Fibroblast of mammary gland (primary cell): ENCODE results near the gene HRG.
"Not testable (repeated sequence)": the region's sequence is repeated elsewhere in the genome, so short reads cannot be mapped to it uniquely, and the experiment has no call there.

Source experiments
- DNase-seq: peaks from one replicate; pipeline ENCODE4 v3.0.0-alpha.2; 2010; ENCODE audit warnings: low read depth
- H3K4me3 ChIP-seq: 2 replicates; pipeline ENCODE4 v1.5.1; 2011; ENCODE audit warnings: low read depth, mild to moderate bottlenecking, low read length, moderate library complexity; ENCODE audit not compliant: control insufficient read depth
- CTCF ChIP-seq: conservative IDR thresholded peaks from 2 replicates; pipeline ENCODE4 v1.5.1; 2011; ENCODE audit warnings: low read depth, low read length, inconsistent platforms; ENCODE audit not compliant: control insufficient read depth, insufficient read depth

HRG gene

GRCh38 chr3:186628756-186629155 lies 37.1 kb upstream of the HRG start:
- no peak overlapping the region for H3K4me3 ChIP-seq
- TF ChIP-seq CTCF, result no peak
- DNase-seq, result no peak

GRCh38 chr3:186630950-186631641 lies 34.7 kb upstream of the HRG start:
- no peak for DNase-seq
- TF ChIP-seq CTCF, result no peak
- no peak overlapping the region for H3K4me3 ChIP-seq

- DNase-seq, result no peak
- TF ChIP-seq CTCF, result no peak
Observed at GRCh38 chr3:186633481-186633880, 32.3 kb upstream of the HRG start.

GRCh38 chr3:186634207-186634606 lies 31.6 kb upstream of the HRG start:
- DNase-seq, H3K4me3 ChIP-seq: not testable (repeated sequence)

More at GRCh38 chr3:186633481-186633880, 32.3 kb upstream of the HRG start:
- no peak overlapping the region for H3K4me3 ChIP-seq

- no peak overlapping the region for H3K4me3 ChIP-seq
- TF ChIP-seq CTCF, result no peak
Observed at GRCh38 chr3:186635532-186635931, 30.3 kb upstream of the HRG start.

GRCh38 chr3:186636536-186636935 lies 29.3 kb upstream of the HRG start:
- TF ChIP-seq CTCF, result no peak
- H3K4me3 ChIP-seq, result no peak overlapping the region
- no peak for DNase-seq

More at GRCh38 chr3:186635532-186635931, 30.3 kb upstream of the HRG start:
- DNase-seq, result no peak

GRCh38 chr3:186637686-186638085 lies 28.1 kb upstream of the HRG start:
- H3K4me3 ChIP-seq, result no peak overlapping the region
- DNase-seq, result no peak
- TF ChIP-seq CTCF, result no peak
